GM12872 (cell line): ENCODE data around the gene ALPL.

Experiments used
- TF ChIP-seq, protein P1 (sequence below): IDR thresholded peaks from 3 replicates; pipeline ENCODE4 v1.5.1; 2011; ENCODE audit warnings: low read depth, mild to moderate bottlenecking, low read length, moderate library complexity; ENCODE audit not compliant: insufficient read depth

Gene ALPL

DNA sequence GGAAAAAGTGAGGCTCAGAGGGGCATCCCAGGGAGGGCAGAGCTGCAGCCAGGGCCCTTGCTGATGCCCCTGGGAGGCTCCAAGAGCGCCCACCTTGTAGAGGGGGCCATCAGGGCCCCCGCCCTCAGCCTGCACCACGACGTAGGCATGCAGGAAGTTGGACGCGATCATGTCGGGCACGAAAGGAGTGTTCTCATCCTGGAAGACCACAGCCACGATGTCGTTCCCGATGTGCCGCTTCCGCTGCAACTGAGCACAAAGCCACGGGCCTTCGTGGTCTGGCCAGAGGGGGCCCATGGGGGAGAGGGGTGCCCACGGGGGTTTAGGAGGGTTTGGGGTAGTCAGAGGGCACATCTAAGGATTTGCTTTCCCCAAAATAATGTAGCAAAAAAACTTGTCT is 100.8 kb downstream of the ALPL start:
- TF ChIP-seq, protein P1, sequence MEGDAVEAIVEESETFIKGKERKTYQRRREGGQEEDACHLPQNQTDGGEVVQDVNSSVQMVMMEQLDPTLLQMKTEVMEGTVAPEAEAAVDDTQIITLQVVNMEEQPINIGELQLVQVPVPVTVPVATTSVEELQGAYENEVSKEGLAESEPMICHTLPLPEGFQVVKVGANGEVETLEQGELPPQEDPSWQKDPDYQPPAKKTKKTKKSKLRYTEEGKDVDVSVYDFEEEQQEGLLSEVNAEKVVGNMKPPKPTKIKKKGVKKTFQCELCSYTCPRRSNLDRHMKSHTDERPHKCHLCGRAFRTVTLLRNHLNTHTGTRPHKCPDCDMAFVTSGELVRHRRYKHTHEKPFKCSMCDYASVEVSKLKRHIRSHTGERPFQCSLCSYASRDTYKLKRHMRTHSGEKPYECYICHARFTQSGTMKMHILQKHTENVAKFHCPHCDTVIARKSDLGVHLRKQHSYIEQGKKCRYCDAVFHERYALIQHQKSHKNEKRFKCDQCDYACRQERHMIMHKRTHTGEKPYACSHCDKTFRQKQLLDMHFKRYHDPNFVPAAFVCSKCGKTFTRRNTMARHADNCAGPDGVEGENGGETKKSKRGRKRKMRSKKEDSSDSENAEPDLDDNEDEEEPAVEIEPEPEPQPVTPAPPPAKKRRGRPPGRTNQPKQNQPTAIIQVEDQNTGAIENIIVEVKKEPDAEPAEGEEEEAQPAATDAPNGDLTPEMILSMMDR: no peak

DNA sequence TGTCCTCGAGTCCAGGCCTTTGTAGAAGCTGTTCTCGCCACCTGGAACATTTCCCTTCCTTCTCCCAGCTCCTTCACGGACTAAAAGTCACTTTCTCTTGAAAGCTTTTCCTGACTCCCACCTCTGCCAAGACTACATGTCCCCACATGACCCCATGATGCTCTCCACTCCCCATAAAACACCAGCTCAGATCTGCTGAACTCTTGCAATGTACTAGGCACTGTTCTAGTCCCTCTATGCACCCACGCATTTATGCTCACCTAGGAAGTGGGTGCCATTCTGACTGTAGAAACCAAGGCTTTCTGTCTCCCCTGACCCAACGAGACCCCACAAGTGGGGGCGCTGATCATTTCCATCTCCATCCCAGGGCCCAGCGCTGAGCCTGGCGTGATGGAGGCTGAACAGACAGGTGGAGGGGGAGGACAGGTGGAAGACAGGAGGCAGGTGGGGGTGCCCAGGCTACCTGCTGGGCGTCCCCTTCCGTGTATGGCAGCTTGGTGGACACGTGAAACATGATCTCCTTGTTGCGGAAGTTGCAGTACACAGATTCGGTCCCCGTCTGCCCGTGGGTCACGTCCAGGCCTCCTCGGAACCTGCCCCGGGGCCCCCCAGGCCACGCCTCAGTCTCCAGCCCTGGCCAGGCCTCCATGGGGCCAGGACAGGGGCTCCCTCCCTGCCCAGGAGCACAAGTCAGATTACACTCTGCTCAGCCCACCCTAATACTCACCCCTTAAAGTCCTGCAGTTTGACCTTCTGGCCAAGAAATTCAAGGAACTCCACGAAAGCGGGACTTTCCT is 102.0 kb downstream of the ALPL start:
- TF ChIP-seq, protein P1: no peak

DNA sequence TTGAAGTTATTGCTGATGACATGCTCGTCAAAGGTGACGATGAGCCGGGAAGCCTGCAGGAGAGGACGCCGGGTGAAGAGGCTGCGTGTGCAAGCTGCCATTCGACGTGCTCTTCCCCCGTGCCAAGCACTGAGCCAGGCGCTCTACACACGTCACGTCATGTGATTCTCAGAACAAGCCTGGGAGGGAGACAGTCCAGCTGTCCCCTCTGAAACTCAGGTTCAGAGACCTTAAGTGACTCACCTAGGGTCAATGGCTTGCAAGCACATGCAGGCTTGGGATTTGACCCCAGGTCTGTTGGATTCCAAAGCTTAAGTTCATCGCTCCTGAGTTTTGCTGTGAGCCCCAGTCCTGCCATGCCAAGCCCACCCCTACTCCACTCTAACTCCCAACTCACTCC is 102.8 kb downstream of the ALPL start:
- TF ChIP-seq, protein P1: no peak

DNA sequence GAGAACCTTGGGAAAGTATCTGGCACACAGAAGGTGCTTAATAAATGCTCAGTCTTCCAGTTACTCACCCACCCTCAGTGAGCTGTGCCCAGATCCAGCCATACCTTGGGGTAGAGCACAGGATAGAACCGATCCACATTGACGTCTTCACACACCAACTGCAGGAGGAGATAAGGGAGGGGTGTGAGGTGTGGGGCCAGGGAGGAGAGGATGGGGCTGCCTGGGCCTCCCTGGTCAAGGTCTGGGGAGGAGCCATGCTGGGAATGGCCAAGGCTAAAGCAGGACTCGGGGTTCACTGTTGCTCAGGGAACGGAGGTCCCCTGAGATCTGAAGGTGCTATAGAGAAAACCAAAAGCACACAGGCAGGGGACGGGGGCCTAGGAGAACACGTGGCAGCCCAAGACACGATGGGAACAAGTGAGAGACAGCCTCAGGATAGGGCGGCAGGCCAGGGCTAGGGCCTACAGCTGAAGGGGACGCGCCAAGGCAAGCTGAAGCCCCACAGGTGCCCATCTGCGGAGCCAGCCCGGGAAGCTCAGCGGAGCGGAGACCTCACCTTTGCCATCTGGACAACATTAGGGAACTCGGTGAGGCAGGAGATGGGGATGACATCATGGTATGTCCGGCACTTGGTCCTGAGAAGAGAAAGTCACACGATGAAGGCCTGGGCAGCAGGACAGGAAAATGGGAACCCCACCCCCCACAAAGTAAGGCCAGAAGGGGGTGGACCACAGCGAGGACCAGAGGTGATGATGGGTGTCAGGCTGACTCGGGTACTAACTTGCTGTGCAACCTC is 104.0 kb downstream of the ALPL start:
- TF ChIP-seq, protein P1: no peak

DNA sequence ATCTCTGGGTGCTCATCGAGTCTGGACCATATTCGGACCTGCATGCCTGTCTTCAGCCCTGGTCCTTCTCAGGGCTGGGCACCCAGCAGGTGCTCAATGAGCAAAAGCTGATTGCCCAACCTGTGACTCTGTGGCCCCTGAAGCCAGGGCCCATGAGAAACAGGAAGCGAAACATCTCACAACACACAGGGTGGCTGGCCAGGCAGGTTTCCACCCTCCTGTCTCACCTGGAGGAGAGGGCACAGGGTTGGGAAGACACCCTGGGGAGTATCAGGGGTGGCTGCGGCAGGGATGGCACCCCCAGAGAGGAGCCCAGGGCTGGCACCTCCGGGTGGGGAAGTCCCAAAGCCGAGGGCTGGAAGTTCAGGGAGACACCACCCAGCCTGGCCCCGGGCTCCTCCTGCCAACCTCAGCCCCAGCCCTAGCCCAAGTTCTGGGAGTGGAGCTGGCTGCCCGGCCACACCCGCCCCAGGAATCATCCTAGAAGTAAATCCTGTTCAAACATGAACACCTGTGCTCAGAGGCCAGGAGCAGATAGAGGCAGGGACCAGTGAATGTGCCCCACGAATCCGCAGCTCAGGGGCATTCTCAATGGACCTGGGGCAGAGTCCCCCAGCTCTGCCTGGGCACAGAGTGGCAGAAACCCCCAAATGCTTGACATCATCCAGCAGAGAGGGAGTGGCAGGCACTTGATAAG is 105.3 kb downstream of the ALPL start:
- TF ChIP-seq, protein P1: no peak

DNA sequence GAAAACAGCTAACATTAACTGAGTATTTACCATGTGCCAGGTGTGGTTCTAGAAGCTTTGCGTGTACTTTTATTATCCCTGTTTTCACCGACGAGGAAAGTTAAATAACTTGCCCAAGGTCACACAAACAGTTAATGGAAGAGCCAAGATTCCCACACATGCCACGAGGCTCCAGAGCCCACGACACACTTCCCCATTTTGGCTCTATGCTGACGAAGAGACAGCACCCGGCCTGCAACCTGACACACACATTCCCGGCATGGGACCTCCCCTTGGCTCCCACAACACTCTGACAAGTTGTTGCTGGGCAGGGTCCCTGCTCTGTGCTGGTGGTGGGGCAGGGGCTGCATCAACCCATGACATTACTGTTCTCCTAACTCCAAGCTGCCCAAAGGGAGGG is 107.1 kb downstream of the ALPL start:
- TF ChIP-seq, protein P1: no peak

DNA sequence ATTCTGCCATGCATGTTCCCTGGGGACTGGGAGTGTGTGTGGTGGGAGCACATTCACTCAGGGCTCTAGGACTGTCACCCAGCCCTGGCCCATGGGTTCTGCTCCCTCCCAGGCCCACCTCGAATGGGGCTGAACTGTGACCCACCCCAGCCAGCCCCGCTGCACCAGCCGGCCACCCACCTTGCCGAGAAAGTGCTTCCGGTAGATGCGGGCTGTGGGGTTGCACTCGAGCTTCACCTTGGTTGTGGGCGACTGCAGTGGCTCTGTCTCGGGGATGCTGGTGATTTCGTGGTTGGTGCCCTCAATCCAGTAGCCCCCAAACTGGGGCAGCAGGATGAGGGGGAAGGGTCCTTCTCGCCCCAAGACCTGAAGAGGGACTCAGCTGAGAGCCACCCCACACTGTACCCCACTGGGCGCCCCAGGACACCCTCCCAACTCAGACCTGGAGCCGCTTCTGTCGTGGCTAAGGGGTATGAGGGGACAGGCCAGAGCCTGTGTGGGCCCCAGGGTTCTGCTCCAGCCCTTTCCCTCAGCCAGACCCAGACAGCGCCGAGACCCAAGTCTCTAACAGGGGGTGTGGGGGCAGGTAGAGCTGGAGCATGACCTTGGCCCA is 108.0 kb downstream of the ALPL start:
- TF ChIP-seq, protein P1: no peak
